Hematopoietic multipotent progenitor cell treated with erythropoietin and hydrocortisone succinate and interleukin-3 and kit ligand, for 6 days (in vitro differentiated cells): ENCODE data around the gene THAP7.

ENCODE experiments used
- DNase-seq: peaks from one replicate; pipeline ENCODE4 v3.0.0-alpha.2; 2015

Gene THAP7

GRCh38 chr22:20992456-20993303 is 9.2 kb downstream of the THAP7 start:
- DNase-seq, result no peak

GRCh38 chr22:20992056-20992442 is 9.9 kb downstream of the THAP7 start:
- no peak for DNase-seq

GRCh38 chr22:20991252-20992055 is 10.5 kb downstream of the THAP7 start:
- no peak for DNase-seq

GRCh38 chr22:20990184-20991180 is 11.4 kb downstream of the THAP7 start:
- DNase-seq, result no peak

GRCh38 chr22:20989323-20990138 is 12.4 kb downstream of the THAP7 start:
- no peak for DNase-seq

- DNase-seq, result no peak
These were observed 13.2 kb downstream of the THAP7 start for GRCh38 chr22:20988573-20989322.

- DNase-seq, result no peak
These were observed 14.5 kb downstream of the THAP7 start for GRCh38 chr22:20987375-20987774.

- DNase-seq, result no peak
These were observed 15.6 kb downstream of the THAP7 start for GRCh38 chr22:20986365-20986764.

GRCh38 chr22:20985720-20986119 is 16.2 kb downstream of the THAP7 start:
- DNase-seq, result no peak

- no peak for DNase-seq
These were observed 18.7 kb downstream of the THAP7 start for GRCh38 chr22:20983081-20983771.

- DNase-seq, result no peak
These were observed 19.4 kb downstream of the THAP7 start for GRCh38 chr22:20982563-20982882.

- peak; percentile 89 for DNase-seq
These were observed 19.9 kb downstream of the THAP7 start, which contains the start of gene LZTR1 for GRCh38 chr22:20981787-20982562. Gene LZTR1, plus strand, starts transcription at chr22:20982297. Its CDS starts 75 bp downstream, at chr22:20982372.

GRCh38 chr22:20980938-20981722 is 20.8 kb downstream of the THAP7 start:
- no peak for DNase-seq

GRCh38 chr22:20980523-20980922 is 21.4 kb downstream of the THAP7 start:
- DNase-seq, result no peak

- no peak for DNase-seq
These were observed 21.9 kb downstream of the THAP7 start for GRCh38 chr22:20979940-20980453.

GRCh38 chr22:20979243-20979809 is 22.6 kb downstream of the THAP7 start:
- DNase-seq, result peak; percentile 97

GRCh38 chr22:20978419-20978818 is 23.5 kb downstream of the THAP7 start:
- no peak for DNase-seq

GRCh38 chr22:20977516-20978170 is 24.3 kb downstream of the THAP7 start:
- DNase-seq, result no peak
